ENCODE data around the gene SPNS2.

SPNS2 gene

GRCh38 chr17:4551796-4552525 is 53.3 kb downstream of the SPNS2 start:
- DNase-seq: no peak

GRCh38 chr17:4553669-4554068 is 55.0 kb downstream of the SPNS2 start:
- no peak for DNase-seq

- no peak for DNase-seq
Measured at GRCh38 chr17:4554441-4554996, 55.8 kb downstream of the SPNS2 start.

GRCh38 chr17:4554997-4555799 is 56.5 kb downstream of the SPNS2 start, which contains the start of gene MYBBP1A:
MYBBP1A (minus strand) TSS chr17:4555384; CDS start chr17:4555324, 60 bp downstream.
- DNase-seq: peak; percentile 84

GRCh38 chr17:4555873-4556759 is 57.4 kb downstream of the SPNS2 start:
- no peak for DNase-seq

- no peak for DNase-seq
Measured at GRCh38 chr17:4556996-4557395, 58.3 kb downstream of the SPNS2 start.

GRCh38 chr17:4557626-4558346 is 59.1 kb downstream of the SPNS2 start:
- no peak for DNase-seq

GRCh38 chr17:4558347-4558971 is 59.8 kb downstream of the SPNS2 start:
- no peak for DNase-seq

GRCh38 chr17:4559139-4559791 is 60.6 kb downstream of the SPNS2 start:
- no peak for DNase-seq

GRCh38 chr17:4559966-4560365 is 61.3 kb downstream of the SPNS2 start:
- DNase-seq: no peak

- no peak for DNase-seq
Measured at GRCh38 chr17:4560421-4560820, 61.7 kb downstream of the SPNS2 start, which contains the start of gene GGT6. GGT6 (minus strand) TSS chr17:4560577; CDS start chr17:4560521, 56 bp downstream.

GRCh38 chr17:4560837-4561256 is 62.2 kb downstream of the SPNS2 start:
- DNase-seq: no peak

GRCh38 chr17:4562015-4562969 is 63.6 kb downstream of the SPNS2 start:
- DNase-seq: no peak

- peak; percentile 52 for DNase-seq
Measured at GRCh38 chr17:4565209-4566141, 66.8 kb downstream of the SPNS2 start.

- no peak for DNase-seq
Measured at GRCh38 chr17:4566785-4567184, 68.1 kb downstream of the SPNS2 start.

GRCh38 chr17:4569591-4569990 is 70.9 kb downstream of the SPNS2 start:
- DNase-seq: no peak

- DNase-seq: no peak
Measured at GRCh38 chr17:4572131-4572530, 73.5 kb downstream of the SPNS2 start.

- DNase-seq: no peak
Measured at GRCh38 chr17:4573115-4573514, 74.4 kb downstream of the SPNS2 start.

- DNase-seq: no peak
Measured at GRCh38 chr17:4573669-4574068, 75.0 kb downstream of the SPNS2 start.

All from NCI-H2107 (cell line).